ENCODE results near the gene ALDH9A1. TPM values are rescaled to one million over a fixed set of nuclear protein-coding genes. Genes with fewer than 3 reads are reported as not detected.
"Not testable (repeated sequence)": the region's sequence is repeated elsewhere in the genome, so short reads cannot be mapped to it uniquely, and the experiment has no call there.

Gene ALDH9A1
- total RNA-seq, 1 donor from 2014 or later: 119 TPM

DNA sequence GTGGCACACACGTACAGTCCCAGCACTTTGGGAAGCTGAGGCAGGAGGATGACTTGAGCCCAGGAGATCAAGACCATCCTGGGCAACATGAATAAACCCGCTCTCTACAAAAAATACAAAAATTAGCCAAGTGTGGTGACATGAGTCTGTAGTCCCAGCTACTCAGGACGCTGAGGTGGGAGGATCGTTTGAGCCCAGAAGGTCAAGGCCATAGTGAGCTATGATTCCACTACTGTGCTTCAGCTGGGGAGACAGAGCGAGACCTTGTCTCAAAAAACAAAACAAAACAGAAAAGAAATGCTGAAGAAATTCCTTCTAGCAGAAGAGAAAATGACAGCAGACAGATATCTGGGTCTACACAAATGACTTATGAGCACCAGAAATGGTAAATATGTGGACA is 10.3 kb downstream of the ALDH9A1 start:
- no peak for DNase-seq (ENCODE audit: low spot score)

DNA sequence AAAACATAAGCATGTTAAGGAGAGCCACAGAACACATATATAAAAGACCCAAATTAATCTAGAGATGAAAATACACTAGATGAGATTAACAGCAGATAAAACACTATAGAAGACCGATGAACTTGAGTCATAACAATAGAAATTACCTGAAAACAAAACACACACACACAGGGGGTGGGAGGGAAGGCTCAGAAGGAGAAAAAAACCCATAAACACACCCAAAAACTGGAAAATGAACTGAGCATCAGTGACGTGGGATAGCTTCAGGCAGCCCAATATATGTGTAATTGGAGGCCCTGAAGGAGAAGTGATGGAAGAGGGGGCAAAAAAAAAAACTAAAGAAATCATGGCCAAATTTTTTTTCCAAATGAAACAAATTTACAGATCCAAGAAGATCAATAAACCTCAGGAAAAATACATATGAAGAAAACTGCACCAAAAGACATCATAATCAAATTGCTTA is 11.4 kb downstream of the ALDH9A1 start:
- no peak for DNase-seq (ENCODE audit: low spot score)

DNA sequence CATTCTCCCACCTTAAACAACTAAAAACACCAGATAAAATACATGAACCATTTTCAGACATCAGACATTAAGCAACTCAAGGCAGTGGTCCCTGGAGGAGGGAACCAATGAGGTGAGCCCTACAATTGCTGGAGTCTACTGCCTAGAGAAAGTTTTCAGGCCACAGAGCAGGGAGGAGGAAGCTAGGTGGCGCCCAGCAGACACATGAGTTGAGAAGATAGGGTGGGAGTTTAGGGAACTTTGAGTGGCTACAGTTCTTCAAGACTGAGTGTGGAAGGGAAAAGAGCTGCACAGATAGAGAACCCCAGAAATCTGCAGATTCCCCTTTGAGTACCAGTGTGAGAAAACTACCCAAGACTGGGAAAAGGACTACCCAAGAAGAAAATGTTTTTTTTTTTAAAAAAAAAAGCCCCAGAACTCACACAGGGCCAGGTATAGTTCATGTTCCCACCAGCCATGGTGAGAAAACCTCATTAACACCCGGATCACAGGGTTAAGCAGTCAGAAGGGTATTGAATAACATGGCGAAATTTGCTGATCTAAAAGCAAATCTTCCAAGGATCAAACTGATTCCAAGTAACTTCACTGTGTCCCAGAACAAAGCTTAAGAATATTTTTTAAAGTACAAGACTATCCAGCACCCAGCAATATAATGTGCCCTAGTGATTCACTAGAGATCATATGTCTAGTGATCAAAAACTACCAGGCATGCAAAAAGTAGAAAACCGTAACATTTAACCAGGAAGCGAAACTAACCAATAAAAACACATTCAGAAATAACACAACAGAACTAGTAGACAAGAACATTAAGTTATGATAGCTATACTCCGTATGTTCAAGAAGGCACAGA is 12.0 kb downstream of the ALDH9A1 start:
- no peak for DNase-seq (ENCODE audit: low spot score)

DNA sequence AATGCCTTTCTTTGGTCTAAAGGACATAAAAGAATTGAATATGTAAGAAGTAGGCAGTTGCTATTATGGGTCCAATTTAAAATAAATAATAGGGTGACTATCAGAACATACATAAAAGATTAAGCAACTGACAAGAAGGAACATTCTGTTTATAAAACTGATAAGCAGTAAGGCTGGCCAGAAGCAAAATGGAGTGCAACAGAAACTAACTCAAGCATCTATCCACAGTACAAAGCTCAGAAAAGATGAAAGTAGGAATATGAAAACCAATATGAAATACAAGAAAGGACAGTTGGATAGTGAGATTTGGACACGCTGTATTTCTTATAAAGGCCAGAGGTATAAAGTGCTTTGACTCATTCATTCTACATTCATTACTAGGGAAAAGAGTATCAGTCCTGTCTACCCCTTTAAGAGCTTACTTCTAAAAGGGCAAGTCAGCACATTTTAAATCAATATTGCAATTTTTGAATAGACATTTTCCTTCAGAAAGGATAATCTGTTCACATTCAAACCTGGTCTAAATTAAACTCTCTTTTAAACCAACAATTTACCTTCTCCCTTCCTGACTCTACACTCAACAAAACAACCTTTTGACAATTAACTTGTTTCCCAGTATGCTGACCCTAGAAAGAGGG is 14.4 kb downstream of the ALDH9A1 start:
- no peak for DNase-seq (ENCODE audit: low spot score)

DNA sequence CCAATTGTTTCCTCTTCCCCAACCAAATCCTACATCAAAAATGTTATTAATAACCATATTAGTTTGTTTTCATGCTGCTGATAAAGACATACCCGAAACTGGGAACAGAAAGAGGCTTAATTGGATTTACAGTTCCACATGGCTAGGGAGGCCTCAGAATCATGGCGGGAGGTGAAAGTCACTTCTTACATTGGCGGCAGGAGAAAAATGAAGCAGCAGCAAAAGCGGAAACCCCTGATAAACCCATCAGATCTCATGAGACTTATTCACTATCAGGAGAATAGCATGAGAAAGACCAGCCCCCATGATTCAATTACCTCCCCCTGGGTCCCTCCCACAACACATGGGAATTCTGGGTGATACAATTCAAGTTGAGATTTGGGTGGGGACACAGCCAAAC is 17.6 kb downstream of the ALDH9A1 start:
- DNase-seq (ENCODE audit: low spot score): not testable (repeated sequence)

DNA sequence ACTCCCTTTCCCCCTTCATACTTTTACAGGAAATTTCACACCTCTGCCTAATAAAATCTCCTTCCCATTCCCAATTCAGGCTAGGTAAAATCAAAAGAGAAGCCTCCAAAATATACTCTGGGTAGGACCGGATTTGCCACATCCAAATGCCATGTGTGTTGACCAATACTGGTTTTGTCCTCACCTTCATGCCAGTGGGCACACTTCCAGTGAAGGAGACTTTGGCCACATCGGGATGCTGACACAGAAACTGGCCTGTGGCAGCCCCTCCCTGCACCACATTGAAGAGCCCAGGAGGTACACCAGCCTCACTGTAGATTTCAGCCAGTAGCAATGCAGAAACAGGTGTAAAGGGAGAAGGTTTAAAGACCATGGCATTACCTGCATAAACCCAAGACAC is 18.1 kb downstream of the ALDH9A1 start:
- no peak for DNase-seq (ENCODE audit: low spot score)

DNA sequence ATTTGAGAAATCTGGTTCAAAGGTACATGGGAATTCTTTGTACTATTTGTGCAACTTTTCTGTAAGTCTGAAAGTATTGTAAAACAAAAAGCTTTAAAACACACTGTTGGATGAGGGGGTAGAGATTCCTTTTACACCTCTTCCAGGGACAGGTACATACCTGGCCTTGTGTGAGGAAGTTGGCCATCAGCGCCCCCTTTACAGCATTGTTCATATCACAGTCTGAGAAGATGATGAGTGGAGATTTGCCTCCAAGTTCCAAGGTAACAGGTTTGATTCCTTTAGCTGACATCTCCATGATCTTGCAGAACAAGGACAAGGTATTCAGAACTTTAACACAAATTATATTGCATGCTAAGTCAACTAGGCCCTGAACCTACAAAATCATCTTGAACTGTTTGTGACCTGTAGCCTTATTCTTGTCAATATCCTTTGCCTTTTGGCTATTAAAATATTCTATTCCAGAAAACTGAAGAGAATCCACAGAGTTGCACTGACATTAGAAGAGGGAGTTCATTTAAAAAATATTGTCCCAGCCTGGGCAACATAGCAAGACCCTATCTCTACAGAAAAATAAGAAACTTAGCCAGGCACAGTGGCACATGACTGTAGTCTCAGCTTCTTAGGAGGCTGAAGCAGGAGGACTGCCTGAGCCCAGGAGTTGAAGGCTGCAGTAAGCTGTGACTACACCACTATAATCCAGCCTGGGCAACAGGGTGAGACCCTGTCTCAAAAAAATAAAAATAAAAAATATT is 18.9 kb downstream of the ALDH9A1 start:
- no peak for DNase-seq (ENCODE audit: low spot score)

DNA sequence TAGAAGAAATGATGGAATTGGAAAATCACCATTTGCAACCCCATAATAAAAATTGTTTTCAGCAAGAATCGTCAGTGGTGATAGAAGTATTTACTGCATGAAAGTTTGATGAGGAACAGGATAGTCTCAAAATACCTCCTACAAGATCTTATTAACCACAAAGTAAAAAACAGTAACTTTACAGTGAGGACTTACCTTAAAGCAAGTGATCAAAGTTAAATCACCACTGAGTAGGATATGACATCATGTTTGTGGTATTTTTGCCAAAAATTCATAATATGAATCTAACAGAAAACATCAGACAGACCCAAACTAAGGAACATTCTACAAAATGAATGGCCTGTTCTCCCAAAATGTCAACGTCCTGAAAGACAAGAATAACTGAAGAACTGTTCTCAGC is 19.9 kb downstream of the ALDH9A1 start:
- no peak for DNase-seq (ENCODE audit: low spot score)

DNA sequence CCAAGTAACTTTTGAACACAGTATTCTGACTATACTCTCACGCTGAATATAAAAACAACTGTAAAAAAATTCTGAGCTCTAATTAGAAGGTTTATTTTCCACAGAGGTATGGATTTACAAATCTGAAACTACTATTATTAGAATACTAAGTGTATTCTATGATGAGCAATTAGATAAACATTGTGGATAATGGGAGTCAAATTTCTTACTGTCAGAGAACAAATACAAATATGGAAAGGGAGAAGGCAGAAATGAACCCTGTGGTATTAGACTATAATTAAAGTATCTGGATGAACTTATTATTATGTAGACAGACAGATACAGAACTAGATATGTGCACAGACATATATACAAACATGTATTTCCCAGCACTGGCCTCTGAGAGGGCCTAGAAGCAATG is 22.6 kb downstream of the ALDH9A1 start:
- DNase-seq (ENCODE audit: low spot score): no peak

DNA sequence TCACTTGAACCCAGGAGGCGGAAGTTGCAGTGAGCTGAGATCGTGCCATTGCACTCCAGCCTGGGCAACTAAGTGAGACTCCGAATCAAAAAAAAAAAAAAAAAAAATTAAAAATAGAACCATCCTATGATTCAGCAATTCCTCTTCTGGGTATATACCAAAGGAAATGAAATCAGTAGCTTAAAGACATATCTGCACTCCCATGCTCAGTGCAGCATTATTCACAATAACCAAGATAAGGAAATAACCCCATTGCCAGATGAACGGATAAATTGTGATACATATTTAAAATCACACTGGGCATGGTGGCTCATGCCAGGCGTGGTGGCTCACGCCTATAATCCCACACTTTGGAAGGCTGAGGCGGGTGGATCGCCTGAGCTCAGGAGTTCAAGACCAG is 23.8 kb downstream of the ALDH9A1 start:
- DNase-seq (ENCODE audit: low spot score): no peak

DNA sequence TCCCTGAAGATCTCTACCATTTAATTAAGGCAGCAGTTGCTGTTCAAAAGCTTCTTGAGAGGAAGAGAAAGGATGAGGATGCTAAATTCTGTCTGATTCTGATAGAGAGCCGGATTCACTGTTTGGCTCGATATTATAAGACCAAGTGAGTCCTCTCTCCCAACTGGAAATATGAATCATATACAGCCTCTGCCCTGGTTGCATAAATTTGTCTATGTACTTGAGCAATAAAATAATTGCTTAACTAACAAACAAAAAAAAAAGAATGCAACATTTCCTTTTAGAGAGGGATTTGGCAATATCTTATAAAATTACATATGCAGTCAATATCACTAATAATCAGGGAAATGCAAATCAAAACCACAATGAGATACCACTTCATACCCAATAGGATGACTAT is 26.8 kb downstream of the ALDH9A1 start:
- no peak for DNase-seq (ENCODE audit: low spot score)

DNA sequence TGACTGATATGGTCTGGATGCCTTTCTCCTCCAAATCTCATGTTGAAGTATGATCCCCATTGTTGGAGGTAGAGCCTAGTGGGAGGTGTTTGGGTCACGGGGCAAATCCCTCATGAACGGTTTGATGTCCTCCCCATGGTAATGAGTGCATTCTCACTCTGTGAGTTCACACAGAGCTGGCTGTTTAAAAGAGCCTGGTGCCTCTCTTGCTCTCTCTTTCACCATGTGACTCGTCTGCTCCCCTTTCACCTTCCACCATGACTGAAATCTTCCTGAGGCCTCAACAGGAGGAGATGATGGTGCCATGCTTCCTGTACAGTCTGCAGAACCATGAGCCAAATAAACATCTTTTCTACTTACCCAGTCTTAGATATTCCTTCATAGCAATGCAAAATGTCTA is 30.2 kb downstream of the ALDH9A1 start:
- no peak for DNase-seq (ENCODE audit: low spot score)

DNA sequence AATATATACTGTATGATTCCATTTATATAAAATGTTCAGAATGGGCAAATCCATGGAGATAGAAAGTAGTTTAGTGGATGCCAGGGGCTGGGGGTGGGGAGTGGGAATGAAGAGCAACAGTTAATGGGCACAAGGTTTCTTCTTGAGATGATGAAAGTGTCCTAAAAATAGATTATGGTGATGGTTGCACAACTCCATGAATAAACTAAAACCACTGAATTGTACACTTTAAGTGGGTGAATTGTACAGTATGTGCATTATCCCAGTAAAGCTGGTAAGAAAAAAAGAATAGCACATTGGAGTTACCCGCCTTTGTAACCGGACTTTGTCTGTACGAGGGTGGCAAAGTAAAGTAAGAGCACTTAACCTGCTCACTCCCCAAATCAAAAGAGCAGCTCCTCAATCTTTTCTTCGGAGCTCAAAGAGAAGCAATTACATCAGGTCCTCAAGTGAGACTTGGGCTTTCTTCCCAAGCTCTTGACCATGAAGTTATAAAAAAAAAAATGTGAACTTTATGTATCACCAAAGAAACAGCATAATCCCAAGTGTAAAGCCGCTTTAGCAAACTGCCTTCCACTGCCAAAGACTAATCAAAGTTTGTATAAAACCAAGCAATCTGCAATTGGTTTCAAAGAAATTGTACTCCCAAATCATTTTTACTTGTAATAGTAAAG is 32.1 kb downstream of the ALDH9A1 start:
- DNase-seq (ENCODE audit: low spot score): no peak

DNA sequence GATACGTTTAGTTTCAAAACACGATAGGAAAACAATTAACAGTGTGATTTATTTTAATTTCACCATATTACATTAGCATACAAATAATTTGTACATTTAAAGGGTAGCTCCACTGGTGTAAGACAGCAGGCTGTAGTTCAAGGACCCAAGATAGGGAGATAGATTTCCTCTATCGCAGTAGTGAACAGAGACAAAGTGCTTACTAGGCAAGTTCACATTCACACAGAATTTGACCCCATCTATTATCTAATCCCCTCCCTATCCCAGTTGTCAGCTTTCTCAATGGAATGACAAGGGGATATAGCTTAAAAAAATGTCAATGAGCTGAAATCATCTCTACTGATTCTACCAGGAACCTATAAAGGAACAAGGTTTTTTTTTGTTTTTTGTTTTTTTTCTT is 36.2 kb downstream of the ALDH9A1 start:
- DNase-seq (ENCODE audit: low spot score): no peak

DNA sequence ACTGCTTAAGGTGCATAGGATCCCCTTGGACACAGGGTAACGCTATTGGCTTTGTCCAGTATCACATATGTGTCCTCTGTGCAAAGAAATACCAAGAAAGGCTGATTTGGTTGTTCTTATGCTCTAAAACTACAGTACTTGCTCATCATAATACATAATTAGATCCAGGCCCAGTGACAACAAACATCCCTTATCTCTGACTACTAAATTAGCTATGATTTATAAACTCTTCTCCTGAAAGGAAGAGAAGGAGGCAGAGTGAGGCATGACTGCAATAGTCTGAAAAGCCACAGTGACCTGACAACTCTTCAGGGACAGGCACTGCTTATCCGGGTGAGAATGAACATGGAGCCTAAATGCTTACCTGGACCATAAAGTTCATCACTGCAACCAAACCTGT is 36.7 kb downstream of the ALDH9A1 start:
- DNase-seq (ENCODE audit: low spot score): no peak

DNA sequence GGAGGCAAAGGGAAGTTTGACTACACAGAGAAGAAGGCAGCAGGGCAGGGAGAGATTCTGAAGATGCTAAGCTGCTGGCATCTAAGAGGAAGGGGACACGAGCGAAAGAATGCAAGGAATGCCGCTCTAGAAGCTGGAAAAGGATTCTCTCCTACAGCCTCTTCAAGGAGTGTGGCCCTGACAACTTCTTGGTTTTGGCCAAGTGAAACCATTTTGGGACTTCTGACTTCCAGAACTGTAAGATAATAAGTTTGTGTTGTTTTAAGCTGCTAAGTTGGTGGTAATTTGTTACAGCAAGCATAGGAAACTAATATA is 38.8 kb downstream of the ALDH9A1 start:
- DNase-seq (ENCODE audit: low spot score): no peak

DNA sequence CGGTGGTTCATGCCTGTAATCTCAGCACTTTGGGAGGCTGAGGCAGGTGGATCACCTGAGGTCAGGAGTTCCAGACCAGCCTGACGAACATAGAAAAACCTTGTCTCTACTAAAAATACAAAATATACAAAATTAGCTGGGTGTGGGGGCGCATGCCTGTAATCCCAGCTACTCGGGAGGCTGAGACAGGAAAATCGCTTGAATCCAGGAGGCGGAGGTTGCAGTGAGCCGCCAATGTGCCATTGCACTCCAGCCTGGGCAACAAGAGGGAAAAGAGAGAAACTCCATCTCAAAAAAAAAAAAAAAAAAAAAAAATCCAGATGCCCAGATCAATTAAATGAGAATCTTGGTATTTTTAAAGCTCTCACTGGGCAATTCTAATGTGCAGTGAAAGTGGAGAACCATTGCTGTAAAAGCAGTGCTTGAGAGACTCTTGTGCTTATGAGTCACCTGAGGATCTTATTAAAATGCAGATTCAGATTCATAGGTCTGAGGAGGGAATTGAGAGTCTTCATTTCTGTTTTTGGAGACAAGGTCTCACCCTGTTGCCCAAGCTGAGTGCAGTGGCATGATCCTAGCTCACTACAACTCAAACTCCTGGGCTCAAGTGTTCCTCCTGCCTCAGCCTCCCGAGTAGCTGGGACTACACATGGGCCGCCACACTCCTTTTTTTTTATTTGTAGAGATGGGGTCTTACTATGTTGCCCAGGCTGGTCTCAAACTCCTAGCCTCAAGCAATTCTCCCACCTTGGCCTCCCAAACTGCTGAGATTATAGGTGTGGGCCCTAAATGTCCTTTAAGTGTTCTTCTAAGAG is 39.4 kb downstream of the ALDH9A1 start:
- not testable (repeated sequence) for DNase-seq (ENCODE audit: low spot score)

DNA sequence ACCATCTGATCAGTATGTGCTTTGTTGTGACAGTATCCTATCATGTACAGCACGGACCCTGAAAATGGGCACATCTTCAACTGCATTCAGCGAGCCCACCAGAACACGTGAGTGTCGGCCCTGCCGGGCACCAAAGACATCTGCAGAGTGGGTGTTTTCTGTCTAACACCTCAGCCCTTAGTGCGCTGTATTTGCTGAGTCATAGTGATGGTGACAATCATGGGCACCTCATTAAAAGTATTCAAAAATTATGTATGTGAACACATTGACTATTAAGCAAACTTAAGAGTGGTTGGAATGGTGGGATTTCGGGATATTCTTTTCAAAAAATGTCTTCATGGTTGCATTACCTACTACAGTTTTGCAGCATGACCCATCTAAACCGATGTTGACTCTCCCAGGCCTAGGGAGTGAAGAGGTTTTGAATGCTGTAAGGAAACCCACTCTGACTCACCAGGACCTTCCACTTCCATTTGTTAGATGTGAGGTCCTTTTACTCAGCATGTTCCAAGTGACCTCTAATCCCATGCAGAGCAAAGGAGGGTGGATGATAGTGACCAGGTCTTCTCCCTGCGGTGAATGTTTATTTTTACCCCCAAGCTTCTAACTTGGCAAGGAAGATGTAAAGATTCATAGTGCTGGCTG is 47.3 kb downstream of the ALDH9A1 start:
- no peak for DNase-seq (ENCODE audit: low spot score)

DNA sequence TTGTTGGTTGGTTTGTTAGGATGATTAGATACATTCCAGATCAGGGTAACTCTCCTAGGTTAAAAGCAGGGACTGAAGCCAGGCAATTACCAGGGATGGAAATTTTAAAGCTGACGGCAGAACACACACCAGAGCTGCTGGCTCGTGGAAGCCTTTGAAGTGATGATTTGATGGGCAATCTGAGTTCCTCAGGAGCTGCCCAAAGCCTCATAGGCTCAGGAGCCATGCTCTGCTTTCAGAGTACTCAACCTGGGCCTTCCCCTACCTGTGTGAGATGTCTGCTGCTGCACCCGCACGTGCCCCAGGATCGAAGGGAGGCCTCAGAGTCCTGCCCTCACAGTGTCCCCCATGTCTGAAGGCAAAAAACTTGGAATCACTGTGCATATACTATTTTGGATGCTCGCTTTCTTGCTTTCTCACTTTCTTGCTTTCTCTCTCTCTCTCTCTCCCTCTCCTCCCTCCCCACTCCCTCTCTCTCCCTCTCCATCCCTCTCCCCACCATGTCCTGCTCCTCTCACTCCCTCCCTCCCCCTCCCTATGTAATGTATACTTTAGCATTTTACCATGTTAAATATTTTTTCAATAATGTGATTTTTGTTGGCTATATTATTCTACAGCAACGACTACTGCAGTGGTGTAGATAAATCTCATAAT is 49.3 kb downstream of the ALDH9A1 start:
- DNase-seq (ENCODE audit: low spot score): no peak

DNA sequence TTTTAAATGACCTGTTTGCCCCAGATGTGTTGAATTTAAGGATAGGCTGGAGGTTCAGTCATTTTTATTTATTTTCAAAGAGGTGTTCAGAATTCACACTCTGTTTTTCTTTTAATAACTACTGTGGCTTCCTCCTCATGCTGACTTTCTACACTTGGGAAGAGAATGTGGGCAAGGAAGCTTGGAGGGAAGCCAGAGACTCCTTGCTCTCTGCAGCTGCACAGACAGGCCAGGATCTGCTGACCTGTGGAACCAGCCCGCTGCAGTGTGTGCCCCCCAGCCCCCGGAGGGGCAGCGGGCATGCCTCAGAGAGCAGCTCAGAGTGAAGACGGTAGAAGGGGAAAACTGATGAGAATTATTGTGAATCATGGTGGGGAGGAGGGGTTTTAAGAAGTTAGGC is 50.4 kb downstream of the ALDH9A1 start:
- no peak for DNase-seq (ENCODE audit: low spot score)
